Uterus (tissue), 4 donors: ENCODE data around the gene SRL. TPM values are rescaled to one million over a fixed set of nuclear protein-coding genes. Genes with fewer than 3 reads are reported as not detected.

Experiments used
- DNase-seq, 2 donors: peaks; one replicate each; pipeline ENCODE4 v3.0.0-alpha.2; 2019 to 2020
- H3K27ac ChIP-seq, 2 donors: fragments of 200-600 bp; sonication (generic); 1 replicate in 1 of 2; 2 replicates in 1 of 2; pipeline ENCODE4 v1.5.1; 2016 to 2018
- H3K27me3 ChIP-seq, 2 donors: fragments of 200-600 bp; sonication (generic); one replicate each; pipeline ENCODE4 v1.5.1; 2018 to 2019; ENCODE audit warnings: control low read depth in 1 of 2
- H3K36me3 ChIP-seq, 2 donors: fragments of 200-600 bp; sonication (generic); one replicate each; pipeline ENCODE4 v1.5.1; 2019; ENCODE audit warnings: control low read depth in 1 of 2
- H3K4me1 ChIP-seq, 2 donors: fragments of 200-600 bp; sonication (generic); one replicate each; pipeline ENCODE4 v1.5.1; 2018 to 2019; ENCODE audit warnings: control low read depth in 1 of 2
- H3K4me3 ChIP-seq, 2 donors: fragments of 200-600 bp; sonication (generic); 1 replicate in 1 of 2; 2 replicates in 1 of 2; pipeline ENCODE4 v1.5.1; 2018 to 2019; ENCODE audit warnings: mild to moderate bottlenecking in 1 of 2
- H3K9me3 ChIP-seq, 2 donors: fragments of 200-600 bp; sonication (generic); one replicate each; pipeline ENCODE4 v1.5.1; 2019; ENCODE audit warnings: control low read depth in 1 of 2
- CTCF ChIP-seq, 4 experiments: fragments of 200-600 bp in 2 of 4; fragments of 450-650 bp in 2 of 4; sonication (generic) in 2 of 4; IDR thresholded peaks; one replicate each; pipeline ENCODE4 v1.5.1; 2016 to 2019; ENCODE audit warnings: antibody characterized with exemption in 4 of 4, mild to moderate bottlenecking in 2 of 4, moderate library complexity in 1 of 4
- POLR2A ChIP-seq, 2 donors: fragments of 450-650 bp; IDR thresholded peaks; one replicate each; pipeline ENCODE4 v1.6.1; 2016; ENCODE audit warnings: antibody characterized with exemption in 2 of 2, mild to moderate bottlenecking in 1 of 2, moderate library complexity in 1 of 2
- intact Hi-C: fragments of 100-400 bp; cut with DNase I; formaldehyde crosslinking; loops from one replicate; pipeline ENCODE4 v1.15.1; 2023; ENCODE audit warnings: low total_unique reads
- total RNA-seq, 4 donors: library from RNA; depleted of rRNA in 3 of 4; stranded (reverse); fragments of >200 nt in 3 of 4; gene quantifications; one replicate each; pipeline versions ENCODE4 v1.1.0 to v1.2.4, GENCODE V29; 2014 to 2023
- donor health status: DM: yes; HTN: yes; CAD: no.

SRL gene
- total RNA-seq, 4 donors from 2014 or later, result 0.29 to 10.1 (median 7.6) TPM

GRCh38 chr16:4231367-4231766 lies 10.5 kb downstream of the SRL start:
- no peaks in the 10 kb centered on the region for H3K9me3 ChIP-seq
- no peaks in the 10 kb centered on the region for H3K4me1 ChIP-seq
- no peak for DNase-seq
- no peaks in the 10 kb centered on the region for H3K36me3 ChIP-seq
- no peak overlapping the region for H3K27ac ChIP-seq
- intact Hi-C loops, result no loop called here
- TF ChIP-seq CTCF (IDR thresholded peaks at IDR 0.05) (no peak), POLR2A (IDR thresholded peaks at IDR 0.05) (no peak)
- no peaks in the 10 kb centered on the region for H3K27me3 ChIP-seq
- no peak overlapping the region for H3K4me3 ChIP-seq

GRCh38 chr16:4227040-4227332 lies 14.9 kb downstream of the SRL start:
- Histone ChIP-seq H3K27me3 (no peaks in the 10 kb centered on the region), H3K36me3 (no peaks in the 10 kb centered on the region), H3K9me3 (no peaks in the 10 kb centered on the region), H3K27ac (no peak overlapping the region), H3K4me1 (no peaks in the 10 kb centered on the region), H3K4me3 (no peak overlapping the region)
- DNase-seq, result no peak
- no peak for TF ChIP-seq POLR2A (IDR thresholded peaks at IDR 0.05)
- TF ChIP-seq CTCF (IDR thresholded peaks at IDR 0.05), result no peak
- intact Hi-C loops, result no loop called here

- H3K9me3 ChIP-seq, result no peaks in the 10 kb centered on the region
- no peak for DNase-seq
- no peak overlapping the region for H3K4me3 ChIP-seq
- intact Hi-C loops, result no loop called here
- no peaks in the 10 kb centered on the region for H3K4me1 ChIP-seq
- no peak overlapping the region for H3K27ac ChIP-seq
- H3K36me3 ChIP-seq, result no peaks in the 10 kb centered on the region
- no peaks in the 10 kb centered on the region for H3K27me3 ChIP-seq
- TF ChIP-seq CTCF (IDR thresholded peaks at IDR 0.05), result no peak
- TF ChIP-seq POLR2A (IDR thresholded peaks at IDR 0.05), result no peak
These were observed 15.4 kb downstream of the SRL start for GRCh38 chr16:4226251-4227039.

GRCh38 chr16:4225075-4225474 lies 16.8 kb downstream of the SRL start:
- no peaks in the 10 kb centered on the region for H3K27me3 ChIP-seq
- H3K36me3 ChIP-seq, result no peaks in the 10 kb centered on the region
- H3K9me3 ChIP-seq, result no peaks in the 10 kb centered on the region
- H3K27ac ChIP-seq, result no peak overlapping the region
- TF ChIP-seq CTCF (IDR thresholded peaks at IDR 0.05) (no peak), POLR2A (IDR thresholded peaks at IDR 0.05) (no peak)
- DNase-seq, result no peak
- no peaks in the 10 kb centered on the region for H3K4me1 ChIP-seq
- intact Hi-C loops, result no loop called here
- H3K4me3 ChIP-seq, result no peak overlapping the region

GRCh38 chr16:4220358-4220757 lies 21.5 kb downstream of the SRL start:
- no peaks in the 10 kb centered on the region for H3K27me3 ChIP-seq
- no peak overlapping the region for H3K4me3 ChIP-seq
- H3K27ac ChIP-seq, result no peak overlapping the region
- intact Hi-C loops, result no loop called here
- TF ChIP-seq CTCF (IDR thresholded peaks at IDR 0.05), result no peak
- TF ChIP-seq POLR2A (IDR thresholded peaks at IDR 0.05), result no peak
- no peaks in the 10 kb centered on the region for H3K36me3 ChIP-seq
- no peaks in the 10 kb centered on the region for H3K4me1 ChIP-seq
- no peaks in the 10 kb centered on the region for H3K9me3 ChIP-seq
- no peak for DNase-seq
